A549 (cell line): ENCODE measurements around the gene TAL2.

Experiments used
- CHD2 ChIP-seq: fragments of 150-350 bp; IDR thresholded peaks from 2 replicates; pipeline ENCODE4 v1.6.1; 2014; ENCODE audit warnings: low read length; ENCODE audit not compliant: partially characterized antibody
- CTCF ChIP-seq: fragments of >200 bp; sonication (Bioruptor Twin); formaldehyde crosslinking; IDR thresholded peaks from 3 replicates; pipeline ENCODE4 v1.5.1; 2016
- E2F6 ChIP-seq: IDR thresholded peaks from 2 replicates; pipeline ENCODE4 v1.6.1; 2012; ENCODE audit warnings: low read depth, borderline replicate concordance
- EP300 ChIP-seq, 2 experiments: fragments of >200 bp; sonication (Bioruptor Twin); formaldehyde crosslinking; IDR thresholded peaks; 2 replicates in 1 of 2; 3 replicates in 1 of 2; pipeline ENCODE4 v1.6.1; 2016 to 2017
- JUNB ChIP-seq: fragments of >200 bp; sonication (Bioruptor Twin); formaldehyde crosslinking; IDR thresholded peaks from 2 replicates; pipeline ENCODE4 v1.6.1; 2016
- KDM1A ChIP-seq: fragments of 200-600 bp; sonication (generic); IDR thresholded peaks from 2 replicates; pipeline ENCODE4 v1.6.1; 2016; ENCODE audit warnings: low read depth, mild to moderate bottlenecking
- POLR2AphosphoS2 ChIP-seq: conservative IDR thresholded peaks from 2 replicates; pipeline ENCODE4 v1.6.1; 2012; ENCODE audit warnings: low read length, improper control_type of control experiment, inconsistent platforms
- RAD21 ChIP-seq, 2 experiments: fragments of >200 bp in 1 of 2; sonication (Bioruptor Twin) in 1 of 2; formaldehyde crosslinking in 1 of 2; IDR thresholded peaks in 1 of 2; conservative IDR thresholded peaks in 1 of 2; 2 replicates in 1 of 2; 3 replicates in 1 of 2; pipeline ENCODE4 v1.6.1; 2012 to 2018; ENCODE audit warnings: inconsistent platforms in 1 of 2
- REST ChIP-seq: fragments of 200-600 bp; sonication (generic); IDR thresholded peaks from 2 replicates; pipeline ENCODE4 v1.6.1; 2016; ENCODE audit warnings: antibody characterized with exemption, mild to moderate bottlenecking, moderate library complexity
- SMC3 ChIP-seq: fragments of >200 bp; sonication (Bioruptor Twin); formaldehyde crosslinking; IDR thresholded peaks from 3 replicates; pipeline ENCODE4 v1.6.1; 2018; ENCODE audit warnings: inconsistent platforms

GRCh38 chr9:105681313-105681712 lies 19.1 kb downstream of the TAL2 start:
- TF ChIP-seq CTCF (no peak), SMC3 (no peak), CHD2 (no peak), RAD21 (conservative IDR thresholded peaks at IDR 0.05 in 1 of 2, IDR thresholded peaks at IDR 0.05 in 1 of 2) (no peak), EP300 (IDR thresholded peaks at IDR 0.05) (no peak), REST (no peak), KDM1A (no peak), JUNB (no peak), POLR2AphosphoS2 (no peak), E2F6 (no peak)
